ENCODE measurements around the gene CEACAM1. TPM values are rescaled to one million over a fixed set of nuclear protein-coding genes. Genes with fewer than 3 reads are reported as not detected.

CEACAM1 gene
- total RNA-seq, 2 donors from 2014 or later: 21.4 to 35.8 TPM

GRCh38 chr19:42496460-42497133 is 31.7 kb downstream of the CEACAM1 start:
- H3K27ac ChIP-seq: no peak overlapping the region
- TF ChIP-seq POLR2A (IDR thresholded peaks at IDR 0.05): no peak
- H3K27me3 ChIP-seq (replicated peaks; ENCODE audit: insufficient read depth): no peaks in the 10 kb centered on the region
- 95% methylated on average over 2 of the region's 2 CpGs for WGBS
- no peaks in the 10 kb centered on the region for H3K36me3 ChIP-seq
- H3K9me3 ChIP-seq: no peaks in the 10 kb centered on the region
- no peak for DNase-seq (ENCODE audit: low spot score)
- H3K4me1 ChIP-seq (replicated peaks): no peaks in the 10 kb centered on the region
- H3K4me3 ChIP-seq: no peak overlapping the region
- intact Hi-C loops (cut with DNase I): no loop called here

- Histone ChIP-seq H3K27me3 (replicated peaks; ENCODE audit: insufficient read depth) (no peaks in the 10 kb centered on the region), H3K4me3 (no peak overlapping the region), H3K9me3 (no peaks in the 10 kb centered on the region), H3K36me3 (no peaks in the 10 kb centered on the region), H3K4me1 (replicated peaks) (no peaks in the 10 kb centered on the region), H3K27ac (no peak overlapping the region)
- TF ChIP-seq POLR2AphosphoS5 (IDR thresholded peaks at IDR 0.05): no peak
- no peak for TF ChIP-seq POLR2A (IDR thresholded peaks at IDR 0.05)
- TF ChIP-seq, protein P1, sequence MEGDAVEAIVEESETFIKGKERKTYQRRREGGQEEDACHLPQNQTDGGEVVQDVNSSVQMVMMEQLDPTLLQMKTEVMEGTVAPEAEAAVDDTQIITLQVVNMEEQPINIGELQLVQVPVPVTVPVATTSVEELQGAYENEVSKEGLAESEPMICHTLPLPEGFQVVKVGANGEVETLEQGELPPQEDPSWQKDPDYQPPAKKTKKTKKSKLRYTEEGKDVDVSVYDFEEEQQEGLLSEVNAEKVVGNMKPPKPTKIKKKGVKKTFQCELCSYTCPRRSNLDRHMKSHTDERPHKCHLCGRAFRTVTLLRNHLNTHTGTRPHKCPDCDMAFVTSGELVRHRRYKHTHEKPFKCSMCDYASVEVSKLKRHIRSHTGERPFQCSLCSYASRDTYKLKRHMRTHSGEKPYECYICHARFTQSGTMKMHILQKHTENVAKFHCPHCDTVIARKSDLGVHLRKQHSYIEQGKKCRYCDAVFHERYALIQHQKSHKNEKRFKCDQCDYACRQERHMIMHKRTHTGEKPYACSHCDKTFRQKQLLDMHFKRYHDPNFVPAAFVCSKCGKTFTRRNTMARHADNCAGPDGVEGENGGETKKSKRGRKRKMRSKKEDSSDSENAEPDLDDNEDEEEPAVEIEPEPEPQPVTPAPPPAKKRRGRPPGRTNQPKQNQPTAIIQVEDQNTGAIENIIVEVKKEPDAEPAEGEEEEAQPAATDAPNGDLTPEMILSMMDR (IDR thresholded peaks at IDR 0.05): no peak
- intact Hi-C loops (cut with DNase I): no loop called here
- no peak for DNase-seq (ENCODE audit: low spot score)
- WGBS: 84% methylated on average over 3 of the region's 3 CpGs
Measured at GRCh38 chr19:42495663-42496062, 32.6 kb downstream of the CEACAM1 start.

- Histone ChIP-seq H3K4me1 (replicated peaks) (no peaks in the 10 kb centered on the region), H3K27ac (no peak overlapping the region), H3K4me3 (no peak overlapping the region), H3K36me3 (no peaks in the 10 kb centered on the region), H3K27me3 (replicated peaks; ENCODE audit: insufficient read depth) (no peaks in the 10 kb centered on the region), H3K9me3 (no peaks in the 10 kb centered on the region)
- WGBS: 71% methylated on average over 3 of the region's 3 CpGs
- intact Hi-C loops (cut with DNase I): no loop called here
- no peak for DNase-seq (ENCODE audit: low spot score)
- TF ChIP-seq POLR2A (IDR thresholded peaks at IDR 0.05): no peak
- TF ChIP-seq POLR2AphosphoS5 (IDR thresholded peaks at IDR 0.05): no peak
- TF ChIP-seq, protein P1 (IDR thresholded peaks at IDR 0.05): no peak
Measured at GRCh38 chr19:42494321-42494720, 34.0 kb downstream of the CEACAM1 start.

DNA sequence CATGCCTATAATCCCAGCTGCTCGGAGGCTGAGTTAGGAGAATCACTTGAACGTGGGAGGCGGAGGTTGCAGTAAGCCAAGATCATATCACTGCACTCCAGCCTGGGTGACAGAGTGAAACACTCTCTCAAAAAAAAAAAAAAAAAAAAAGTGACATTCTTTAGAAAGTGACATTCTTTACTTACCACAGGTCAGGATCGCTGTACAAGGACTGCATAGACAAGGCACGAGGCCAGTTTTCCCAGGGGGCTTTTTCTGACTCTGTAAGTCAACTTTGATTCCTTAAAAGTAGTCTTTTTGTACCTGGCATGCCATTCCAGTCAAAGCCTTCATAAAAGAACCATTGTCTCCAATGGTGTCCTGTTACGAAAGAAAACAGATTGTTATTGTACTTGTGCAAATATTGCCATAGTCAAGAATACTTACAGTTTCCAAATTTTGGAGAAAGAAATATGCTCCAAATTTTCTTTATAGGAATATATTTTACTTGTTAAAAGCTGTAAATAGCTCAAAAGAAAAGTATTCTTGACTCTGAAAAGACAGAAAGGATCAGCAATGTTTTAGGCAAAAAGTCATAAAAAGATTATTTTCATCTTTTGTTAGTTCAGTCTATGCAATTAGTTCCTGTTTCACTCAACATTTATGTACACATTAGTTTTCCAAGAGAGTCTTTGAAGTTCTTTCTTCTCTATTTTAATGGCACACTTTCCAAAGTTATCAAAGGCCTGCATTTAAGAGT is 39.3 kb downstream of the CEACAM1 start:
- Histone ChIP-seq H3K4me3 (no peak overlapping the region), H3K9me3 (no peaks in the 10 kb centered on the region), H3K27ac (peak overlapping the region; percentile 69 to 70), H3K36me3 (no peaks in the 10 kb centered on the region), H3K4me1 (replicated peaks) (no peaks in the 10 kb centered on the region), H3K27me3 (replicated peaks; ENCODE audit: insufficient read depth) (no peaks in the 10 kb centered on the region)
- intact Hi-C loops (cut with DNase I): no loop called here
- TF ChIP-seq, protein P1 (IDR thresholded peaks at IDR 0.05): no peak
- TF ChIP-seq POLR2A (IDR thresholded peaks at IDR 0.05) (no peak), POLR2AphosphoS5 (IDR thresholded peaks at IDR 0.05) (peak; percentile 68)
- WGBS: 40% methylated on average over 6 of the region's 6 CpGs
- DNase-seq (ENCODE audit: low spot score): peak; percentile 91

DNA sequence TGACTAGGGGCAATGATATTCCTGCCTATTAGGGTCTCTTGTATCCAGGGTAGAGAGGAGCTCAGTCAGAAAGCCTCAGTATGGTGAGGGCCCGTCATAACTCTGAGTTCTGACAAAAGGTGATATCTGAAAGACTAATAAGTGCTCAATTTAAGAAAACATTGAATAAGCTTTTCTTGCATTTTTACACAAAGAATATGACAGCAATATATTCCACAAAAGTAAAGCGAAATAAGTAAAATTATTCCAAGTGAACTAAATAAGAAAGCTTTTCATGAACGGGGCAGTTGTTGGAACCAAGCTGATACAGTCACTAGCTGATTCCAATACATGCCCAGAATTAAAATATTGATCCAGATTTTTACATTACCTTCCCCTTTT is 40.5 kb downstream of the CEACAM1 start:
- no peak for DNase-seq (ENCODE audit: low spot score)
- H3K27me3 ChIP-seq (replicated peaks; ENCODE audit: insufficient read depth): no peaks in the 10 kb centered on the region
- H3K9me3 ChIP-seq: no peaks in the 10 kb centered on the region
- peak overlapping the region in 1 of 2 donors; percentile 69 for H3K27ac ChIP-seq
- H3K4me1 ChIP-seq (replicated peaks): no peaks in the 10 kb centered on the region
- intact Hi-C loops (cut with DNase I): no loop called here
- WGBS: 94% methylated on average over 3 of the region's 3 CpGs
- H3K36me3 ChIP-seq: no peaks in the 10 kb centered on the region
- H3K4me3 ChIP-seq: no peak overlapping the region
- TF ChIP-seq POLR2AphosphoS5 (IDR thresholded peaks at IDR 0.05): no peak
- no peak for TF ChIP-seq POLR2A (IDR thresholded peaks at IDR 0.05)
- TF ChIP-seq, protein P1 (IDR thresholded peaks at IDR 0.05): no peak
